Breast epithelium (tissue), 4 donors: ENCODE data around the gene EVC. TPM values are rescaled to one million over a fixed set of nuclear protein-coding genes. Genes with fewer than 3 reads are reported as not detected.

Experiments
- DNase-seq, 2 donors: peaks; one replicate each; pipeline ENCODE4 v3.0.0-alpha.2; 2019; ENCODE audit warnings: low spot score in 2 of 2
- H3K27ac ChIP-seq, 2 donors: fragments of 200-600 bp; sonication (generic) in 1 of 2; one replicate each; pipeline ENCODE4 v1.5.1; 2016 to 2019; ENCODE audit warnings: mild to moderate bottlenecking in 1 of 2
- H3K27me3 ChIP-seq, 2 donors: fragments of 200-600 bp; sonication (generic) in 1 of 2; one replicate each; pipeline versions ENCODE4 v1.5.1 to v1.6.0; 2017 to 2019; ENCODE audit warnings: control low read depth in 1 of 2, mild to moderate bottlenecking in 1 of 2
- H3K36me3 ChIP-seq: fragments of 200-600 bp; one replicate; pipeline ENCODE4 v1.5.1; 2019
- H3K4me1 ChIP-seq, 2 donors: fragments of 200-600 bp; sonication (generic); one replicate each; pipeline ENCODE4 v1.5.1; 2016 to 2019; ENCODE audit warnings: control low read depth in 1 of 2
- H3K4me3 ChIP-seq, 3 donors: fragments of 200-600 bp; sonication (generic); 1 replicate in 2 of 3; 2 replicates in 1 of 3; pipeline ENCODE4 v1.5.1; 2016 to 2019; ENCODE audit warnings: mild to moderate bottlenecking in 3 of 3, moderate library complexity in 2 of 3
- H3K9me3 ChIP-seq, 2 donors: fragments of 200-600 bp; sonication (generic) in 1 of 2; one replicate each; pipeline ENCODE4 v1.5.1; 2016 to 2019; ENCODE audit warnings: control low read depth in 1 of 2
- CTCF ChIP-seq, 3 donors: fragments of 450-650 bp; IDR thresholded peaks; one replicate each; pipeline ENCODE4 v1.5.1; 2016 to 2017; ENCODE audit warnings: antibody characterized with exemption in 3 of 3, mild to moderate bottlenecking in 3 of 3, moderate library complexity in 3 of 3
- POLR2A ChIP-seq: fragments of 450-650 bp; IDR thresholded peaks from one replicate; pipeline ENCODE4 v1.6.1; 2016; ENCODE audit warnings: antibody characterized with exemption, mild to moderate bottlenecking, moderate library complexity
- POLR2AphosphoS5 ChIP-seq, 3 donors: sonication (generic); formaldehyde crosslinking; IDR thresholded peaks; one replicate each; pipeline ENCODE4 v1.6.1; 2017; ENCODE audit warnings: antibody characterized with exemption in 3 of 3
- intact Hi-C: fragments of 100-400 bp; cut with DNase I; formaldehyde crosslinking; loops from one replicate; pipeline ENCODE4 v1.15.1; 2023; ENCODE audit warnings: low total_unique reads
- total RNA-seq, 3 donors: library from RNA; depleted of rRNA; stranded (reverse); fragments of >200 nt; gene quantifications; one replicate each; pipeline ENCODE4 v1.1.0, GENCODE V29; 2016

EVC gene
- total RNA-seq, 3 donors from 2014 or later = 20.0 to 27.5 (median 25.9) TPM

DNA sequence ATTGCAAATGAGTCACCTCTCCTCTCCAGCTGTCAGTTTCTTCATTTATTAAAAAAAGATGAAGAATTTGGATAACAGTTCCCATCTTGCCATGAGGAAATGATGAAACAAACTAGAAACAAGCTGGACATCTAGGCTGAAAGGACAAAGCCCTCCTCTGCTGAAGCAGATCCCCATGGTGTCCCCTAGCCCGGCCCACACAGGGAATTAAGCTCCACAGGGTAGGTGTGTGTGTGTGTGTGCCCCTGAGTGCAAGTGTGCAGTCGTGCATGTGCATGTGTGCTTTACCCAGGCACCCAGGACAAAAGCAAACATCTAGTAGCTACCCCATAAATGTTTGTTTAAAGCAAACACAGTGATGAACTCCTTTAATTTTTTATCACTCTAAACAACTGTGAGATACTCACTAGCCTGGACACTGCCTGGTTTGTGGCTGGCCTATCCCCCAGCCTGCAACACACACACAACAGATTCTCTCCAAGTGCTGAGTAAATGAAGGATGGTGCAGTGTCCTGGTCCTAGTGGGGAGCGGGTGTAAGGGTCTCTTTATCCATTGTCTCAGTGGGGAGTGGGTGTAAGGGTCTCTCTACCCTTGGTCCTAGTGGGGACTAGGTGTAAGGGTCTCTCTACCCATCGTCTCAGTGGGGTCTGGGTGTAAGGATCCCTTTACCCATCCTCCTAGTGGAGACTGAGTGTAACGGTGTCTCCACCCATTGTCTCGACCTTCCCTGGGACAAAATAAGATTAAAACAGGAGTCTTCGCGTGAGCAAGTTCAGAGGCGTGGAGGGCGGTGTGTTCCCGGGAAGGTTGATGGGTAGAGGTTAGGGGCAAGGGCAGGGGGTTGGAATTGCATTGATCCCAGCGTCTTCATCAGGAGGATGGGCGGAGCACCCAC, 688 bp upstream of the EVC start:
- peak overlapping the region; percentile 49 to 85 (median 63) for H3K4me3 ChIP-seq
- H3K36me3 ChIP-seq = no peaks in the 10 kb centered on the region
- peak overlapping the region; percentile 84 to 87 for H3K27ac ChIP-seq
- TF ChIP-seq POLR2A (no peak), CTCF (IDR thresholded peaks at IDR 0.05) (peak; percentile 36 to 42 (median 41))
- peaks cover 6 to 8% of the 10 kb centered on the region in 2 donors for H3K4me1 ChIP-seq
- DNase-seq = no peak
- intact Hi-C loops = no loop called here
- H3K9me3 ChIP-seq = peaks cover 4 to 5% of the 10 kb centered on the region in 2 donors
- H3K27me3 ChIP-seq = no peaks in the 10 kb centered on the region

- peaks cover 5 to 6% of the 10 kb centered on the region in 2 donors for H3K9me3 ChIP-seq
- H3K27me3 ChIP-seq = no peaks in the 10 kb centered on the region
- H3K4me3 ChIP-seq = peak overlapping the region; percentile 49 to 85 (median 63)
- H3K36me3 ChIP-seq = no peaks in the 10 kb centered on the region
- peak overlapping the region in 1 of 2 donors; percentile 87 for H3K27ac ChIP-seq
- TF ChIP-seq POLR2AphosphoS5 (IDR thresholded peaks at IDR 0.05) (no peak), CTCF (IDR thresholded peaks at IDR 0.05) (no peak), POLR2A (no peak)
- intact Hi-C loops = no loop called here
- peaks cover 6 to 8% of the 10 kb centered on the region in 2 donors for H3K4me1 ChIP-seq
- DNase-seq = no peak
Measured at GRCh38 chr4:5711479-5712184, 631 bp downstream of the EVC start.

- no peak for DNase-seq
Measured at GRCh38 chr4:5712517-5712916, 1.5 kb downstream of the EVC start.

DNA sequence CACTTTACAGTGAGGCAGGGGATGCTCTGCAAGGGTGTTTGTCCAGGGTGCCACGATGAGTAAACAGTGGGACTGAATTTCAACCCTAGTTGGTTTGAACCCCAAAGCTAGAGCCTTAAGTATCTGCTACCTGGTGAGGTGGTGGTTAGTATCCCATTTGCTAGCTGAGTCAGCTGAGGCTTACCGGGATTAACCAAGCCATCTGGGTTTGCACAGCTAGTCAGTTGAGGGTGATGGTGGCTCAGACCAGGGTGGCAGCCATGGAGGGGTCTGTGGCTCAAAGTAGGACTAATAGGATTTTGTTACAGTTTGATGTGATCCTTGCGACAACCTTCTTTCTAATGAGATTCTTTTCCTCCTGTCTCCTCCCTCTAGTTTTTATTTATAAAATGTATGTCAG, 1.9 kb downstream of the EVC start:
- no peak overlapping the region for H3K27ac ChIP-seq
- no peak for DNase-seq
- peak overlapping the region in 1 of 3 donors; percentile 85 for H3K4me3 ChIP-seq
- peaks cover 0 to 8% of the 10 kb centered on the region in 2 donors for H3K4me1 ChIP-seq
- no peak for TF ChIP-seq CTCF (IDR thresholded peaks at IDR 0.05)
- TF ChIP-seq POLR2A = no peak
- TF ChIP-seq POLR2AphosphoS5 (IDR thresholded peaks at IDR 0.05) = no peak
- no peaks in the 10 kb centered on the region for H3K36me3 ChIP-seq
- H3K9me3 ChIP-seq = peaks cover 5 to 6% of the 10 kb centered on the region in 2 donors
- H3K27me3 ChIP-seq = no peaks in the 10 kb centered on the region
- intact Hi-C loops = no loop called here

More at GRCh38 chr4:5712517-5712916, 1.5 kb downstream of the EVC start:
- peak overlapping the region in 2 of 3 donors; percentile 63 to 85 for H3K4me3 ChIP-seq
- intact Hi-C loops = no loop called here
- H3K36me3 ChIP-seq = no peaks in the 10 kb centered on the region
- H3K27ac ChIP-seq = peak overlapping the region in 1 of 2 donors; percentile 87
- no peaks in the 10 kb centered on the region for H3K27me3 ChIP-seq
- no peak for TF ChIP-seq CTCF (IDR thresholded peaks at IDR 0.05)
- TF ChIP-seq POLR2A = no peak
- no peak for TF ChIP-seq POLR2AphosphoS5 (IDR thresholded peaks at IDR 0.05)
- H3K4me1 ChIP-seq = peaks cover 0 to 8% of the 10 kb centered on the region in 2 donors
- H3K9me3 ChIP-seq = peaks cover 5 to 6% of the 10 kb centered on the region in 2 donors

GRCh38 chr4:5713861-5714260, 2.9 kb downstream of the EVC start:
- peaks cover 5 to 6% of the 10 kb centered on the region in 2 donors for H3K9me3 ChIP-seq
- no peak overlapping the region for H3K27ac ChIP-seq
- H3K4me3 ChIP-seq = no peak overlapping the region
- no peak for TF ChIP-seq POLR2AphosphoS5 (IDR thresholded peaks at IDR 0.05)
- no peak for TF ChIP-seq POLR2A
- TF ChIP-seq CTCF (IDR thresholded peaks at IDR 0.05) = no peak
- peaks cover 0 to 8% of the 10 kb centered on the region in 2 donors for H3K4me1 ChIP-seq
- H3K36me3 ChIP-seq = no peaks in the 10 kb centered on the region
- no peaks in the 10 kb centered on the region for H3K27me3 ChIP-seq
- intact Hi-C loops = no loop called here
- DNase-seq = no peak
